Neural progenitor cell (in vitro differentiated cells): Measurements from ENCODE around the gene CADM1.

Experiments used
- EZH2 ChIP-seq: fragments of 200-600 bp; sonication (generic); IDR thresholded peaks from 2 replicates; pipeline ENCODE4 v1.6.1; 2017; ENCODE audit warnings: antibody characterized with exemption, mild to moderate bottlenecking, moderate library complexity
- EZH2phosphoT487 ChIP-seq: fragments of 200-600 bp; sonication (generic); IDR thresholded peaks from 2 replicates; pipeline ENCODE4 v1.6.1; 2017; ENCODE audit warnings: antibody characterized with exemption
- TF ChIP-seq, protein P1 (sequence below): fragments of 200-600 bp; sonication (generic); IDR thresholded peaks from 2 replicates; pipeline ENCODE4 v1.5.1; 2017; ENCODE audit warnings: antibody characterized with exemption, mild to moderate bottlenecking

DNA sequence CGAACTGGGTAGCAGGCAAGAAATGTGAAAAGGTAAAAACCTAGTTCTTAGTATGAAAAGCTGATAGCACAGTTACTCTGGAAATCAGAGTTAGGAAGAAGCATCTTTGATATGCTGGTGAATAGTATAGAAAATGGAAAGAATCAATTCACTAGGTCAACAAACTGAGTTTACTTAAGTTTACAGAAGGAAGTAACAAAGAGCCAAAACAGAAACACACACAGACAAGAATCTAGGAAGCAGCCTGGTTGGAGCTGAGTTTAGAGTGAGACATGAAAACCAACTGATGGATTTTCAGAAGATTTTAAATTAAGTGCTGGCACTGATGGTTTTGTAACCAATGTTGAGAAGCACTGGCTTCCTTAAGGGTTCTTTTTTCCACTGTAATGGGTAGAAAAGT is 296.3 kb downstream of the CADM1 start:
- TF ChIP-seq, protein P1, sequence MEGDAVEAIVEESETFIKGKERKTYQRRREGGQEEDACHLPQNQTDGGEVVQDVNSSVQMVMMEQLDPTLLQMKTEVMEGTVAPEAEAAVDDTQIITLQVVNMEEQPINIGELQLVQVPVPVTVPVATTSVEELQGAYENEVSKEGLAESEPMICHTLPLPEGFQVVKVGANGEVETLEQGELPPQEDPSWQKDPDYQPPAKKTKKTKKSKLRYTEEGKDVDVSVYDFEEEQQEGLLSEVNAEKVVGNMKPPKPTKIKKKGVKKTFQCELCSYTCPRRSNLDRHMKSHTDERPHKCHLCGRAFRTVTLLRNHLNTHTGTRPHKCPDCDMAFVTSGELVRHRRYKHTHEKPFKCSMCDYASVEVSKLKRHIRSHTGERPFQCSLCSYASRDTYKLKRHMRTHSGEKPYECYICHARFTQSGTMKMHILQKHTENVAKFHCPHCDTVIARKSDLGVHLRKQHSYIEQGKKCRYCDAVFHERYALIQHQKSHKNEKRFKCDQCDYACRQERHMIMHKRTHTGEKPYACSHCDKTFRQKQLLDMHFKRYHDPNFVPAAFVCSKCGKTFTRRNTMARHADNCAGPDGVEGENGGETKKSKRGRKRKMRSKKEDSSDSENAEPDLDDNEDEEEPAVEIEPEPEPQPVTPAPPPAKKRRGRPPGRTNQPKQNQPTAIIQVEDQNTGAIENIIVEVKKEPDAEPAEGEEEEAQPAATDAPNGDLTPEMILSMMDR = no peak
- TF ChIP-seq EZH2phosphoT487 = no peak
- no peak for TF ChIP-seq EZH2
